ENCODE results near the gene PSMB7. TPM values are rescaled to one million over a fixed set of nuclear protein-coding genes. Genes with fewer than 3 reads are reported as not detected.

The PSMB7 gene
- total and polyA plus RNA-seq, 2 of the 8 experiments (the other 6 are each of a cell fraction or from before 2014, with no cell fraction given), result 222 to 357 TPM

DNA sequence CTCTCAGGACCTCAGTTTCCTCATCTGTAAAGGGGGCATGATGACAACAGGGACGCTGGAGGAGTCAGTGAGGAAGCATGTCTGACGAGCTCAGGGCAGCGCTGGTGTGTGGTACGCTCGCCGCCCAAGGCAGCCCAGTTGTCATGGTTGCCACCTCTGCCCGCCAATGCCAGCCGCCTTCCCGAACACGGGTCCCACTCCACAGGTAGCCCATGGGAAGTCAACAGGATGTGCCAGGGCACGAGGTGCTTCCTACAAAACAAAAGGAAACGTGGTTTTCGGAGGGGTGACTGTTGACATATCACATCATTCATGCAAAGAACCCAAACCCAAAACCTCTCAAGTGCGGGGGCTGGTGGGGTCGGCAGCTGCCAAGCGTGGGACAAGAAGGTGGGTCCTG, 99.4 kb downstream of the PSMB7 start:
- Histone ChIP-seq H4K5ac (ENCODE audit: insufficient read length, low read depth, low read length) (no peak overlapping the region), H2BK12ac (ENCODE audit: low read depth, low read length) (no peak overlapping the region), H2BK120ac (replicated peaks; ENCODE audit: low read depth, low read length) (no peak overlapping the region), H3K36me3 (ENCODE audit: control insufficient read depth in 2 of 4, insufficient read depth in 4 of 4, low read length in 3 of 4) (no peaks in the 10 kb centered on the region), H3K14ac (ENCODE audit: insufficient read length) (no peak overlapping the region), H3K9me3 (ENCODE audit: insufficient read depth in 2 of 2, low read depth in 1 of 2, low read length in 1 of 2) (no peaks in the 10 kb centered on the region), H2BK5ac (ENCODE audit: low read depth, low read length) (no peak overlapping the region), H3K4ac (replicated peaks; ENCODE audit: insufficient read length, low read depth, low read length) (no peak overlapping the region), H2AK5ac (ENCODE audit: low read depth, low read length) (no peak overlapping the region), H3K18ac (ENCODE audit: extremely low read depth, low read length) (no peak overlapping the region), H3K79me1 (ENCODE audit: low read depth, low read length) (0 out of 2 replicates have a peak, but pooled peaks cover 2% of the 10 kb centered on the region), H3K23me2 (ENCODE audit: low read depth, low read length) (no peaks in the 10 kb centered on the region), H2BK20ac (ENCODE audit: low read length) (no peak overlapping the region), H4K8ac (ENCODE audit: extremely low read depth, insufficient read depth, low read length) (no peak overlapping the region), H3K56ac (replicated peaks; ENCODE audit: insufficient read length, low read depth, low read length) (no peak overlapping the region), H2AFZ (ENCODE audit: low read length) (no peak overlapping the region), H3K23ac (ENCODE audit: insufficient read length) (no peak overlapping the region), H3K27me3 (replicated peaks in 1 of 4; ENCODE audit: control insufficient read depth in 3 of 4, extremely low read depth in 1 of 4, insufficient read depth in 3 of 4, low read length in 3 of 4) (no peaks in the 10 kb centered on the region), H4K91ac (replicated peaks; ENCODE audit: insufficient read length, low read length) (no peak overlapping the region), H3K9ac (replicated peaks in 1 of 4; ENCODE audit: extremely low read depth in 1 of 4, low read depth in 3 of 4, low read length in 3 of 4) (no peak overlapping the region), H4K20me1 (replicated peaks in 1 of 2; ENCODE audit: control insufficient read depth in 1 of 2, insufficient read depth in 2 of 2, low read length in 2 of 2) (peaks cover 0 to 5% of the 10 kb centered on the region in 2 experiments), H2BK15ac (ENCODE audit: low read length) (no peak overlapping the region), H3K4me2 (ENCODE audit: insufficient read depth in 1 of 2, low read depth in 2 of 2, low read length in 2 of 2) (no peak overlapping the region), H3K27ac (ENCODE audit: low read depth, low read length) (no peak overlapping the region), H3K79me2 (ENCODE audit: control insufficient read depth in 1 of 2, insufficient read depth in 2 of 2, low read length in 2 of 2) (no peaks in the 10 kb centered on the region), H3K4me3 (ENCODE audit: extremely low read depth in 1 of 4, insufficient read depth in 2 of 4, low read depth in 3 of 4, low read length in 4 of 4) (no peak overlapping the region), H3K4me1 (replicated peaks in 1 of 4; ENCODE audit: control insufficient read depth in 3 of 4, insufficient read depth in 4 of 4, low read length in 3 of 4) (peaks cover 0 to 1% (median 0%) of the 10 kb centered on the region in 4 experiments; a peak in 1 of 7 replicates)
- TF ChIP-seq KDM4A (IDR thresholded peaks at IDR 0.05; ENCODE audit: low read depth, low read length, severe bottlenecking), result no peak
- TF ChIP-seq, protein P1, sequence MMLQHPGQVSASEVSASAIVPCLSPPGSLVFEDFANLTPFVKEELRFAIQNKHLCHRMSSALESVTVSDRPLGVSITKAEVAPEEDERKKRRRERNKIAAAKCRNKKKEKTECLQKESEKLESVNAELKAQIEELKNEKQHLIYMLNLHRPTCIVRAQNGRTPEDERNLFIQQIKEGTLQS (IDR thresholded peaks at IDR 0.05; ENCODE audit: insufficient read depth, low read depth, low read length), result no peak
- no peak for TF ChIP-seq KDM5A (IDR thresholded peaks at IDR 0.05; ENCODE audit: low read length)
- TF ChIP-seq CEBPB (IDR thresholded peaks at IDR 0.05; ENCODE audit: low read depth, low read length), result no peak
- no peak for TF ChIP-seq SP4 (IDR thresholded peaks at IDR 0.05; ENCODE audit: low read length)
- TF ChIP-seq KDM1A (IDR thresholded peaks at IDR 0.05; ENCODE audit: borderline replicate concordance, low read length), result no peak
- TF ChIP-seq JUND (IDR thresholded peaks at IDR 0.05; ENCODE audit: low read length), result no peak
- TF ChIP-seq BRCA1 (IDR thresholded peaks at IDR 0.05; ENCODE audit: low read depth, low read length), result no peak
- no peak for TF ChIP-seq FOSL1 (IDR thresholded peaks at IDR 0.05; ENCODE audit: insufficient read depth, low read depth, low read length)
- no peak for TF ChIP-seq JUN (IDR thresholded peaks at IDR 0.05; ENCODE audit: low read depth, low read length)
- no peak for TF ChIP-seq POLR2AphosphoS5 (IDR thresholded peaks at IDR 0.05; ENCODE audit: low read depth, low read length)
- no peak for TF ChIP-seq CBX8 (IDR thresholded peaks at IDR 0.05; ENCODE audit: borderline replicate concordance, low read depth, low read length)
- no peak for TF ChIP-seq CBX5 (IDR thresholded peaks at IDR 0.05; ENCODE audit: low read depth, low read length)
- no peak for TF ChIP-seq SP2 (IDR thresholded peaks at IDR 0.05; ENCODE audit: low read length)
- no peak for TF ChIP-seq POLR2A (IDR thresholded peaks at IDR 0.05; ENCODE audit: control extremely low read depth in 1 of 2, low read depth in 2 of 2, low read length in 2 of 2)
- no peak for TF ChIP-seq EP300 (IDR thresholded peaks at IDR 0.05; ENCODE audit: borderline replicate concordance in 1 of 2, low read depth in 2 of 2, low read length in 2 of 2)
- CTCF ChIA-PET (ENCODE audit: partially characterized antibody), result interaction anchor here (0.9 kb wide), 1 partner anchor 186 kb away, joined by 3 read pairs; no protein-coding TSS in a partner anchor
- no peak for DNase-seq (ENCODE audit: low read depth in 1 of 2, low spot score in 2 of 2)
- POLR2A ChIA-PET (ENCODE audit: partially characterized antibody), result no interaction called here
- 91% methylated on average over 16 of the region's 16 CpGs; no CpG with 5 or more reads in 1 of the 2 experiments for WGBS, 2 experiments (ENCODE audit: extremely low coverage in 1 of 2, insufficient coverage in 1 of 2, insufficient read length in 1 of 2, insufficient replicate concordance in 2 of 2, low coverage in 1 of 2, low lambda C conversion rate in 2 of 2, missing lambda C conversion rate in 1 of 2)
- FAIRE-seq, result no peak

Measured in H1 (cell line).